Vagina (tissue), 2 donors: ENCODE data around the gene MARK1.

Experiments used
- POLR2A ChIP-seq, 2 donors: fragments of 450-650 bp; IDR thresholded peaks; one replicate each; pipeline ENCODE4 v1.6.1; 2017; ENCODE audit warnings: antibody characterized with exemption in 2 of 2, mild to moderate bottlenecking in 2 of 2, moderate library complexity in 2 of 2
- POLR2AphosphoS5 ChIP-seq, 2 donors: sonication (generic); formaldehyde crosslinking; IDR thresholded peaks; one replicate each; pipeline ENCODE4 v1.9.0; 2017; ENCODE audit warnings: antibody characterized with exemption in 2 of 2, mild to moderate bottlenecking in 2 of 2, low read depth in 1 of 2; ENCODE audit not compliant: insufficient read depth in 1 of 2
- TF ChIP-seq, protein P1 (sequence below), 3 experiments: fragments of 450-650 bp in 2 of 3; fragments of 200-600 bp in 1 of 3; sonication (generic) in 1 of 3; IDR thresholded peaks; one replicate each; pipeline ENCODE4 v1.5.1; 2017 to 2019; ENCODE audit warnings: antibody characterized with exemption in 3 of 3, mild to moderate bottlenecking in 2 of 3, moderate library complexity in 2 of 3

DNA sequence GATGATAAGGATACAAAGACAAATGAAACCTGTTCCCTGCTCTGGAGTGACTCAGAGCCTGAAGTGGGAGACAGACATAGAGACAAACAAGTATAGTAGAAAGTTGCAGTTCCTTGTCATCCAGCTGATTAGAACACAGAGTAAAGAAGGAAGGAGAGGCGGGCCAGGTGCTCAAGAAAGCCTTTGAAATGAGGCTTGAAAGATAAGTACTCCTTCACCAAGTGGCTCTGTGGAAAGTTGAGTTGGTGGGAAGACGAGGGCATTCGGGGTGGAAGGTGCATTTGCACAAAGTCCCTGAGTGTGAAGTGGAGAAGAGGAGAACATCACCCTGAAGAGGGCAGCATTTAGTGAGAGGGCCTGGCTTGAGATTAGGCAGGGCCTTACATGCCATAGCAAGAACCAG is 17.0 kb downstream of the MARK1 start:
- TF ChIP-seq, protein P1, sequence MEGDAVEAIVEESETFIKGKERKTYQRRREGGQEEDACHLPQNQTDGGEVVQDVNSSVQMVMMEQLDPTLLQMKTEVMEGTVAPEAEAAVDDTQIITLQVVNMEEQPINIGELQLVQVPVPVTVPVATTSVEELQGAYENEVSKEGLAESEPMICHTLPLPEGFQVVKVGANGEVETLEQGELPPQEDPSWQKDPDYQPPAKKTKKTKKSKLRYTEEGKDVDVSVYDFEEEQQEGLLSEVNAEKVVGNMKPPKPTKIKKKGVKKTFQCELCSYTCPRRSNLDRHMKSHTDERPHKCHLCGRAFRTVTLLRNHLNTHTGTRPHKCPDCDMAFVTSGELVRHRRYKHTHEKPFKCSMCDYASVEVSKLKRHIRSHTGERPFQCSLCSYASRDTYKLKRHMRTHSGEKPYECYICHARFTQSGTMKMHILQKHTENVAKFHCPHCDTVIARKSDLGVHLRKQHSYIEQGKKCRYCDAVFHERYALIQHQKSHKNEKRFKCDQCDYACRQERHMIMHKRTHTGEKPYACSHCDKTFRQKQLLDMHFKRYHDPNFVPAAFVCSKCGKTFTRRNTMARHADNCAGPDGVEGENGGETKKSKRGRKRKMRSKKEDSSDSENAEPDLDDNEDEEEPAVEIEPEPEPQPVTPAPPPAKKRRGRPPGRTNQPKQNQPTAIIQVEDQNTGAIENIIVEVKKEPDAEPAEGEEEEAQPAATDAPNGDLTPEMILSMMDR (IDR thresholded peaks at IDR 0.05), result no peak
- TF ChIP-seq POLR2A (IDR thresholded peaks at IDR 0.05), result no peak
- TF ChIP-seq POLR2AphosphoS5 (IDR thresholded peaks at IDR 0.05; ENCODE audit: insufficient read depth in 1 of 2, low read depth in 1 of 2), result no peak
